AG04449 (cell line): ENCODE results near the gene GTF3C2.

Experiments
- CTCF ChIA-PET: fragments of 350-600 bp; formaldehyde crosslinking; extraction: SDS; loops from one replicate; lab custom pipeline; 2021; ENCODE audit warnings: antibody characterized with exemption; lab: Yijun Ruan, JAX
- POLR2A ChIA-PET: fragments of 400-600, 350-600 bp; formaldehyde crosslinking; extraction: SDS; loops from one replicate; lab custom pipeline; 2020; ENCODE audit warnings: antibody characterized with exemption, inconsistent platforms; lab: Yijun Ruan, JAX
- DNase-seq: peaks from one replicate; pipeline ENCODE4 v3.0.0-alpha.2; 2010; ENCODE audit warnings: low read depth, low spot score
- H3K4me3 ChIP-seq: 2 replicates; pipeline ENCODE4 v1.5.1; 2011; ENCODE audit warnings: low read depth, mild to moderate bottlenecking, control low read depth, low read length
- CTCF ChIP-seq: IDR thresholded peaks from one replicate; pipeline ENCODE4 v1.5.1; 2011; ENCODE audit warnings: mild to moderate bottlenecking, moderate library complexity, low read length, control low read depth, inconsistent platforms; ENCODE audit not compliant: insufficient read depth; ENCODE audit errors: missing control alignments

Gene GTF3C2

GRCh38 chr2:27351802-27352598 is 4.6 kb downstream of the GTF3C2 start:
- TF ChIP-seq CTCF = no peak
- ChIA-PET POLR2A (no interaction called here), CTCF (interaction anchor here (1.2 to 1.7 kb wide), 3 partner anchors 18 to 331 kb away, joined by 4 to 7 read pairs (median 5); partner anchors contain the start of gene EIF2B4)
- H3K4me3 ChIP-seq = no peak overlapping the region
- DNase-seq = no peak

- ChIA-PET CTCF (interaction anchor here (1.1 to 1.4 kb wide), 3 partner anchors 10 to 47 kb away, joined by 3 to 4 read pairs (median 3); partner anchors contain the start of gene EIF2B4), POLR2A (no interaction called here)
- TF ChIP-seq CTCF = no peak
- no peak overlapping the region for H3K4me3 ChIP-seq
- DNase-seq = no peak
These were observed 6.4 kb downstream of the GTF3C2 start for GRCh38 chr2:27350106-27350693.

GRCh38 chr2:27347641-27348040 is 8.9 kb downstream of the GTF3C2 start:
- POLR2A ChIA-PET = no interaction called here
- no peak for TF ChIP-seq CTCF
- H3K4me3 ChIP-seq = no peak overlapping the region
- CTCF ChIA-PET = interaction anchor here (1.0 to 1.2 kb wide), 3 partner anchors 22 to 26 kb away, joined by 3 read pairs; partner anchors contain the start of gene EIF2B4
- DNase-seq = no peak

GRCh38 chr2:27336173-27336572 is 20.4 kb downstream of the GTF3C2 start:
- CTCF ChIA-PET = no interaction called here

GRCh38 chr2:27335311-27335710 is 21.3 kb downstream of the GTF3C2 start:
- DNase-seq = no peak
- ChIA-PET POLR2A (no interaction called here), CTCF (no interaction called here)
- H3K4me3 ChIP-seq = no peak overlapping the region
- TF ChIP-seq CTCF = no peak

More at GRCh38 chr2:27336173-27336572, 20.4 kb downstream of the GTF3C2 start:
- no peak for TF ChIP-seq CTCF
- POLR2A ChIA-PET = interaction anchor here (1.2 kb wide), 1 partner anchor 14 kb away, joined by 5 read pairs; the partner anchor contains the start of gene MPV17
- DNase-seq = no peak
- H3K4me3 ChIP-seq = no peak overlapping the region

GRCh38 chr2:27324720-27325119 is 31.8 kb downstream of the GTF3C2 start:
- no peak for TF ChIP-seq CTCF
- no peak for DNase-seq
- POLR2A ChIA-PET = interaction anchor here (0.8 kb wide), 1 partner anchor 31 kb away, joined by 3 read pairs; no protein-coding TSS in a partner anchor
- H3K4me3 ChIP-seq = no peak overlapping the region
- CTCF ChIA-PET = interaction anchor here (8.1 kb wide), 1 partner anchor 21 kb away, joined by 94 read pairs; no protein-coding TSS in a partner anchor
